HG02981 (cell line): ENCODE data around the gene EME1.

Source experiments
- ATAC-seq: cut with Tn5 transposase; IDR thresholded peaks from one replicate; pipeline ENCODE4 v1.9.1; 2021; ENCODE audit warnings: mild to moderate bottlenecking, moderate library complexity; ENCODE audit not compliant: unreplicated experiment

Gene EME1

DNA sequence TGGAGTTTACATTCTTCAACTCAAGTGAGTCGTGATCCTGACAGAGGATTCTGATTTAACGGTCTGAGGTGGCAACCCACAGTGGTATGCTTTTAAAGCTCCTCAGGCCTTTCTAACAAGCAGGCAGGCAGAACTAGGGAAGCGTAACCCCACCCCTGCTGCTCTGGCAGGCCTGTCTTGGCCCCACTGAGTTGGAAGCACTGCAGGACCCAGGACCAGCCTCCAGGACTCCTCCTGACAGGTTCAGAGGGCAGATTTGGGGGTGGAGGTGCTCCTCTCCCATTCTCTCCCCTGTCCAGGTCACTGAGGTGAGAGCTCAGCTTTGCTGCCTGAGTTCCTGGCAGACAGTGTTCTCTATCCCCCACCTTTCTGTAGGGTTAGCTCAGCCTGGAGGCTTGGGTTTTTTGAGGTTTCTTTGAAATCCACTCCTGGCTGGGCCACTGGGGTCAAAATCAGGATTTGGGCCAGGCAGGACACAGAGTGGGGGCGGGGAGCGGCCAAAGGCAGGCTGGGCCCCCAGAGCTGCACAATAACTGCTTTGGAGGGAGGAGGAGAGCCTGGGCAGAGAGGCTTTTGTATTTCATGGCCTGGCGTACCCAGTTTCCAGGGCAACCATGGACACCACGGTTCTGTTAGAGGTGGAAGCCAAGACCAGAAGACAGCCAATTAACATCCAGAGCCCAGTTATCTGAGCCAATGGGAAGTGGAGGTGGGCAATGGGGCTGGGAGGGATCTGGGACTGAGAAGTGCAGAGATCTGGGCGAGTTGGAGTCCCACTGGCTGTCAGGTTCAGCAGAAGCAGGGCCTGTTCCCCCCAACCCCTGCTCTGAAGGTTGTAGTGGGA, 9.6 kb upstream of the EME1 start:
- no peak for ATAC-seq

DNA sequence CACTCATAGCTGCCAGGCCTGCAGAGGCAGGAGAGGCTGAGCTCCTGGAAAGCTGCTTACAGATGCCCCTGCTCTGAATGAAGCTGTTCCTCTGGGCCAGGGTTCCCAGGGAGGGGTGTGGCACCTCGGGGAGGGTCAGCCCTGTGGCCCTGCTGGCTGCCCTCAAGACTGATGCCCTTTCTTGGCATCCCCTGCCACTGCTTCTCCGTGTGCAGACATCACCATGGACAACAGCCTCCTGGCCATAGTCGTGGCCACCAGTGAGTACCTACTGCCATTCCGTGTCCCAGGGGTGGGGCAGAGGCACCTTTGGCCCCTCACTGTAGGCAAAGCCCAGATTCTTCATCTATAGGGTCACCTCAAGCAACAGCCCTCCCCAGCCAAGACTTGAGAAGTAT, 9.0 kb upstream of the EME1 start:
- no peak for ATAC-seq

DNA sequence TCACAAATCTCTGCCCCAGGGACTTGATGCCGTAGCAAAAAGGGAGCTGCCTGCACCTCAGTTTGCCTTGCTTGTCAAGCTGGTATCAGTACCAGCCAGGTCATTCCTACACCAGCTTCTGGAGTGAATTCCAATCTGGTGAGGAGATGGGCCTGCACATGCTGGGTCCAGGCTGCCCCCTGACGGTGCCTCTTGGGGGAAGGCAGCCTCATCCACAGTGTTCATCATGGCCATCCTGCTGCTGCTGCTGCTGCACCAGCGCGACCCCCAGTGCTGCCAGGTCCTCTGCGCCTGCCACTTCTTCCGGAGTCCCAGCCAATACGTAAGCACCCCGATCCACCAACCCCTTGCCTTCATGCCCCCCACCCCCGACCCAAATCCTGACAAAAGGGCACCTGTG, 8.3 kb upstream of the EME1 start:
- no peak for ATAC-seq

DNA sequence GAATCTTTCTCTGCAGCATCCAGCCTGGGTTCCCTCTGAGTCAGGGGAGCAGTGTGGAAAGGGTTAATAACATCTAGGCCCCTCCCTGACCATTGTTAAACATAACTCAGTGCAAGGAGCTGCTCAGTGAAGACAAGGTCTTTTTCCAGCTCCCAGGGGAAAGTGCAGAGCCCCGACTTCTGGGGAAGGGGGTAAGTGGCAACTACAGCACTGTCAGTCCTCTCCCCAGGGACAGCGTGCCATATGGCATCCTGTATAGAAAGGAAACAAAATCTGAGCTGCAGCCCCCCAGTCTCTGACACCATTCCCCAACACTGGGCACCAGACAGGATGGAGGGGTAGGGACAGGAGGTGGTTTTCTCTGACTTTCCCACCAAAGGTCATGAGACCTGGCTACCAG, 7.9 kb upstream of the EME1 start:
- no peak for ATAC-seq

DNA sequence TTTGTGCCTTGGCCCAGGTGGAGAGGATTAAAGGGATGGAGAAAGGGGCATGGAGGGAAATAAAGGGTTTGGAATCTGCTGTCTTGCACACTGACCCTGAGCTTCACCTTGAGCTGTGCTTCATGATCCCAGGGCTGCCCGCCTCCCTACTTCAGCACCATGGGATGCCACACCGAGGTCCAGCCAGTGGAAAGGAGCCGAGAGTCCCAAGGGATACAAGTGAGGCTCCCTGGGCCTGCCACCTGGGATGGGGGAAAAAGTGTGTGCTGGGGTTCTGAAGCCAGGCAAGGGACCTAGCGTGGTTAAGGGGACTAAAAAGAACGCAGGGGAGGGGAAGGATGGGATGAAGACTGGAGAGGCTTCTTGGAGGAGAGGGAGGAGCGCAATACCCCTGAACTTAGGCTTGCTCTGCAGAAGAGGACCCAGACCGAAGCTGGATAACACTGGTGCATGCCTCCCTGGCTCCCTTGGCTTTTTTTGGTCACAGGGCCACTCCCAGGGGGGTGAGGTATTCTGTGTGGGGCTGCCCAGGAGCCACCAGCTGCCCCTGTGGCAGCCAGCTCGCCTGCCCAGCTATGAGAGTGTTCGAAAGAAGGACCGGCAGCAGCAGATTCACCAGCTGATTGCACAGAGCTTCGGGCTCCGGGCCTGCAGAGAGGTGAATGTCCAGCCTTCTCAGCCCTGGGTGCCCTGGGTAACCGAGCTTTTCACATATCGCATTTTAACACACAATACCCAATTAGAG, 7.2 kb upstream of the EME1 start:
- no peak for ATAC-seq

DNA sequence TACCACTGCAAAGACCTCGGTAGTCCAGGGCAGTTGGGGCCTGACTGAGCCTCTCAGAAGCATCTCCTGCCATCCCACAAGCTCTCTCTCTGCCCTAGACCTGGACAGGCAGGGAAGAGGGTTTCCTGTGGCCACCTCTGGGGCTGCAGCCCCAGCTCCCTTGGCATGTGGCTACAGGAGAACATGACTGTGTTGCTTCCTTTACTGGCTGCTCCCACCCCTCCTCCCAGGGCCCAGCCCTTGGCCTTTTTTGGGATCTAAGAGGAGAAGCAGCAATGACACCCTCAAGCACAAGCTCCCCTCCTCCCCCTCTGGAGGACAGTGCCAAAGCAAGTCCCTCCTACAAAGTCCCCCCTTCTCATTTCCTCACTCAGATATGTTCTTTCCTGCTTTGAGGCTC, 5.6 kb upstream of the EME1 start:
- no peak for ATAC-seq

DNA sequence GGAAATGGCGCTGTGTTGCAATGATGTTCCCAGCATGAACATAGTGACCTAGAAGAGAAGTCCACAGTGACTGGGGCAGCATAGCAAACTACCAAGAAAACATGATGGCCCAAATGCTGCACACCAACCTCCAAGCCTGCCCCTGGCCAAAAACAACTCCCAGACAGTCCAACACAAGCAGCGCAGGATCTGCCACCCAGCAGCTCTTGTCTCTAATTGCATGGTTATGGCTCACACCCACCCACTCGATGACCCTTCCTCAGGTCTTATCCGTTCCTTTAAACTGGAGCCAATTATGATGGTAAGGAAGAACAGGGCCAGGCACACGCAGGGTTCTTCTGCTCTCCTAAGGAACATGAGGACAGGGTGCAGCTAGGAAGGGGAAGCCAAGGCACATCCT, 3.0 kb upstream of the EME1 start:
- ATAC-seq = no peak

DNA sequence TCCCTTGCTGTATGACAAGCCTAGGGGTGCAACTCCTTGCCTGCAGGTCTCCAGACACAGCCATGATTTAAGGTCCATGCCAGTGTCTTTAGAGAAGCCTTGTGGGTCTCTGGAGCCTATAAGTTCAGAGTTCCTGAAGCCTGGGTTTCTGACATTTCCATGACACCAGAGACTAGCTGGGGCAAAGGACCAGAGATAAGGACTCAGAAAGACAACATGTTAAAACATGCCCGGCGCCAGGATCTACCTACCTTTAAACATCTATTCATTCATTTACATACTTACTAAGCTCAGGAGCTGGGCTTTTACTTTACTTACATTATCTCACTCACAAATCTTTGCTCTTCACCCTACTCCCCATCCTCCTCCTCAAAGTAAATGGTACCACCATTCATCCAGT, 1.5 kb upstream of the EME1 start:
- ATAC-seq = no peak

DNA sequence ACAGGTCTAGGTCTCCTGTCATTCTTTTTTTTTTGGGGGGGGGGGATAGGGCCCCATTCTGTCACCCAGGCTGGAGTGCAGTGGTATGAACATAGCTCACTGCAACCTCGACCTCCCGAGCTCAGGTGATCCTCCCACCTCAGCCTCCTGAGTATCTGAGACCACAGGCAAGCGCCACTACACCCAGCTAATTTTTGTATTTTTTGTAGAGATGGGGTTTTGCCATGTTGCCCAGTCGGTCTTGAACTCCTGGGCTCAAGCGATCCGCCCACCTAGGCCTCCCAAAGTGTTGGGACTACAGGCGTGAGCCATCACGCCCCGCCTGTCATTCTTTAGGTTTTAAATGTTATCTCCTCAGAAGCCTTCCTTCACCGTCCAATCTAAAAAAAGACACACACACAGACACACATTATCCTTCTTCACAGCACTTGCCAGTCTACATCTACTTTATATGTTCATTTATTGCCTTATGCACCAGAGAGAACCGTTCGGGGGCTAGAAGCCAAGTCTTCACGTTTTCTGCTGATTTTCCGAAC, 739 bp upstream of the EME1 start:
- ATAC-seq = peak; percentile 6

DNA sequence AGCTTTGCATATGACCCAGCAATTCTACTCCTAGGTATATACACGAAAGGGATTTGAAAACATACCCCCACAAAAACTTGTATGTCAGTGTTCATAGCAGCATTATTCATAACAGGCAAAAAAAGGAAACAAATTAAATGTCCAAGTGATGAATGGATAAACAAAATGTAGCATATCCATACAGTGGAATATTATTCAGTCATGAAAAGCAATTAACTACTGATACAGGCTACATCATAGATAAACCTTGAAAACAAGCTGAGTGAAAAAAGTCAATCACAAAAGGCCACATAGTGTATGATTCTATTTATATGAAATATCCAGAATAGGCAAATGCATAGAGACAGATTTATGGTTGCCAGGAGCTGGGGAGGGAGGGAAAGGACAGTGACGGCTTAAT, 676 bp downstream of the EME1 start:
- ATAC-seq = no peak

DNA sequence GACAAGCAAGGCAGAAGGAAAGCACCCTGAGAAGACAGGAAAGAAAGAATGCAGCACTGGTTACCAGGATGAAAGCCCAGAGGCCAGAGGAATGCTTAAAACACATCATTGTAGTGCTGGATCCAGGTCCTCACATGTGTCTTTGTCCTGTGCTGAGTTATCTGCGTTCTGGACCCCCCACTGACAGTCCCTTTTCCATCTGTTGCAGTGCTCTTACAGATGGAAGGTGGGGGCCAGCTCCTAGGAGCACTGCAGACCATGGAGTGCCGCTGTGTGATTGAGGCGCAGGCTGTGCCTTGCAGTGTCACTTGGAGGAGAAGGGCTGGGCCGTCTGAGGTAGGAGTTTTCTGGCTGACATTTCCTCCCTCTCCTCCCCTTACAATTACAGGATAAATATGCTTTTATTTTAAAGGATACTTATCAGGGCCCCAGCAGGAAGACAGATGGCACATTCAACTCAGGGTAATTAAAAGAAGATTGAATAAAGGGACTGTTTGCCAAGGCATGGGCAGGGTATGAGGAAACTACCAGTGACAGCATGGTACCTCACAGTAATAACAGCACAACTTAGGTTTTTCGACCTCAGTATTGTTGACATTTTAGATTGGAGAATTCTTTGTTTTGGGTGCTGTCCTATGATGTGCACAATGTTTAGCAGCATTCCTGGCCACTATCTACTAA, 3.0 kb downstream of the EME1 start:
- no peak for ATAC-seq

DNA sequence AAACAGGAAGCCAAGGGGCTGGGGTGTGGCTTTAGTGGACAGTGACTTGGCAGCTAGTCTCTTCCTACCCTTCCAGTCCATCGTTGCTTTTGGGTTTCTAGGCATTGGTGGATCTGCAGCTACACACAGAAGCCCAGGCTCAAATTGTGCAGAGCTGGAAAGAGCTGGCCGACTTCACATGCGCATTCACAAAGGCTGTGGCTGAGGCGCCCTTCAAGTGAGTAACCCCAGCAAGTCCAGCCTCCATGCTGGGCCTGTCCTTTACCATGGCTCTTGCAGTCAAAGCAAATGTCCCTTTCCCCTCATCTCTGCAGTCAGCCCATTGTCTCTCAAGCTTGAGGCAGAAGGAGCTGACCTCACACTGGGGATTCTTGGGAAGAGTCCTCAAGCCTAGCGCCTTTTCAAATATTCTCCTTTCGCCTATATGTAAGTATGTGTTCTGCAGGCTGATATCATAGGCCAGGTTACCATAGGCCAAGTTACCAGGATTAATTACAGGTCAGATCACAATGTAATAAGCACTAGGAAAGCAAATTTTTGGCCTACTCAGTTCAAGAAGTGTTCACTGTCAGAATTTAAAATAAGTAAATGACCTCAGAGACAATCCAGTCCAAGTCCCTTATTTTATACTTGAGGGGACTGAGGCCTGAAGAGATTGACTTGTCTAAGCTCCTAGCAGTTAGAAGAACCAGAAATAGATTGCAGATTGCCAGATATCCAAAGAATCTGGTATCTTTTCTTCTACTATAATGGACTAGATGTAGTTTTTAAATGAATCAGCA, 6.5 kb downstream of the EME1 start:
- no peak for ATAC-seq

DNA sequence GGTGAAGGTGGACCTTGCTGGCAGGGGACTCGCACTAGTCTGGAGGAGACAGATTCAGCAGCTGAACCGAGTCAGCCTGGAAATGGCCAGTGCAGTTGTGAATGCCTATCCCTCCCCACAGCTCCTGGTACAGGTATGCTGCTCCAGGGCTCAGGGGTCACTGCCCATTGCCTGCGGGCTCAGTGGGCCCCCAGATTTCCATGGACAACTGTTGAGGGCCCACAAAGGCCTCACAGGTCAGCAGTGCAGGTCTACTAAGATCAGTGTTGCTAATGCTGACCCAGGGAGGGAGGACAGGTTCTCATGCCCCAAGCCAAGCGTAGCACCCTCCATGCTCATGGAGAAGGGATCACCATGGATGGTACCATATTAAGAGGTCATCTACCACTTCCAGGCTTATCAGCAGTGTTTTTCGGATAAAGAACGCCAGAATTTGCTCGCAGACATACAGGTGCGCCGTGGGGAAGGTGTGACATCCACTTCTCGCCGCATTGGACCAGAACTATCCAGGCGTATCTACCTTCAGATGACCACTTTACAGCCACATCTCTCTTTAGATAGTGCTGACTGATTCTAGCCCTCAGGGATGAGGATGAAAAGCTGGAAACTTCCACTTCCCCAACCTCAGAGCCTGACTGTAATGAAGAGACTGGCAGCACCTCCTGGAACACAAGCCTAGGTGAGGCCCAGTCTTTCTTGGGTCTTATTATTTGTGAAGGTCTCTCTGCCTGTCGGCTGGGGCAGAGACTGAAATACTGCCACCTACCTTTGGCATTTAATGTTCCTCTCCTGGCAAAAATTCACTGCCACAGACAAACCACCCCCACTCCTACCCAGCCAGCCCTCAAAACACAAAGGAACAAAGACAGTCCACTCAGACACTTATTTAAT, 7.6 kb downstream of the EME1 start:
- no peak for ATAC-seq

DNA sequence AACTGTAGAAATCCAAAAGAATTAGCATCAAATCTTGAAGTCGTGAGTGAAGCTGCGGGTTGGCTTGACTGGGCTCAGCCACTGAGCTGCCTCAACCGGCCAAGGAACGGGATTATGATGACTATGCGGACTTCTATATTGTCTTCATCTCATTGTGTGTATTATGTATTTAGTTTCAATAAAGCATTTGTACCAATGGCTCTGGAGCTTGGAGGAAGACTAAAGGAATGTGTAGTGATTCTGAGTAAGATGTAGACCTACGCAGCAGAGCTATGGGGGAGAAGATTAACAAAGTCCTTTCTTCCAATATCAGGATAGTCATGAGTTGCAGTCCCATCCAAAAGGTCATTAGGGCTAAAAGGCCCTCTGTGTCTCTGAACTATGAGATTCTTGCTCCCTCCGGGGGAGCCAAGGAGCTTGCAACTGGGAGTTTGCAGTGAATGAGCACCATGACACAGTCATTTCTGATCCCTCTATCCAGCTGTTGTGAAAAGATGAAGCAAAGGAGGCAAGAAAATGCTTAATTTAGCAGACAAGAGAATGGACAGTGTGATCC, 8.3 kb downstream of the EME1 start:
- no peak for ATAC-seq

DNA sequence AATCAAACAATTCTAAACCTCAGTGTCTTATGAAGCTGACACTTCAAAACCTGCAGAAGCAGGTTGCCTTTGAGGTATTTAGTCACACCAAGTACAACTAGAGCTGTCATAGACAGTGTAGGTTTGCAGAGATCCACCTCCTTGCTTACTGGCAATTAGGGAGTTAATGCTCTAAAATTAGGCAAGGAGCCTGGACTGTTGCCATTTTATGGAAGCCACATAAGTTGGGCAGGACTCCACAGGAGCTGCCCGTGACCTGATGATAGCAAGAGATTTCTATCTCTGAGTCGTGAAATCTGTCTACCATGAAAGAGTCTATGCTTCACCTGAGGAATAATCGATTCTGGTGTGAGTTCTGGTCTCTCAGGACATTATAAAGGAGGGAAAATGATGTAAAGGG, 8.9 kb downstream of the EME1 start:
- ATAC-seq = no peak

DNA sequence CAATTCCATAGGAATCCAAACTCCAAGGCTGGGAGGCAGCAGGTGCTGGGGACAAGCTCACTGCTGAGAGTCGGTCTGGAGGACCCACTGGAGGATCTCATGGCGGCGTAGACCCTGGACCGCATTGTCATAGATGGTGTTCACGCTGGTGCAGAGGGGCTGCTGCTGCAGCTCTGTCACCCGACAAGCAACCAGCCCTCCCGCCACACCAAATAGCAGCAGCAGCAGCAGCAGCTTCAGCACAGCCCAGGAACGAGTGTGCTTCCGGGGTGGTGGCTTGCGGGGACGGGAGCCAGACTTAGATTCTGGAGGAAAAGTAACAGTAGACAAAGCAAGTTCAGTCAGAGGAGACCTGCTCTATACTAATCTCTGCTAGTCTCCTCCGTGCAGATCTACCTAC, 9.9 kb downstream of the EME1 start:
- ATAC-seq = no peak

DNA sequence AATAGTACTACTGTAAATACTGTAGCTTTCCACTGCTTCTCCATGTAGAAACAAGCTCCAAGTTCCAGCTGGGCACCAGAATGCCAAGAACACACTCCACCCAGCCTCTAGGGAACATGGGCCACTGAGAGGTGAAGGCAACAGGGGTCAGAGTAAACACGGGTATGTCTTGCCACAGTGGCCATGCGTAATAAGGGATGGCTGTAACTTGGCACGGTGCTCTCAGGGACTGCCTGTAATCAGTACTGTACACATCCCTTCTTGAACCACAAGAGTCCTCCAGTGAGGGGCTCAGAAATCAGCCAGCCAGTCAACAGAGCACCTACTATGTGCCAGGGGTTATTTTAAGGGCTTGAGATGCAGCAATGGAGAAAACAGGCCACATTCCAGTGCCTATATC, 13.5 kb downstream of the EME1 start:
- no peak for ATAC-seq

DNA sequence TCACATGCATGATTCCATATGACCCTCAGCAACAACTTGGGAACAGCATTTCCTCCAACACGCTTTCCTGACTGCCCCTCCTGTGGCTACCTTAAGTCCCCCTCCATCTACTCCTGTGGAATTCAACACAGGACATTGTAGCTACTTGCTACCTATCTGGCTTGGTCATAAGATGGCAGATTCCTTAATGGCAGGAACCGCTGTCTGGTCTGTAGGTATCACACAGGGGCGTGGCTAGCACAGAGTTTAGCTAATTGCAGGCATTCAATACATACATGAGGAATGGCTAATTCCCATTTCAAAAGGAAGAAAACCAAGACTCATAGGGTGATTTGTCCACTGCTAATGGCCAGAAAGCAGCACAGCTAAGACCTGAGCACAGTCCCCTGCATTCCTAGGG, 15.7 kb downstream of the EME1 start:
- ATAC-seq = no peak

DNA sequence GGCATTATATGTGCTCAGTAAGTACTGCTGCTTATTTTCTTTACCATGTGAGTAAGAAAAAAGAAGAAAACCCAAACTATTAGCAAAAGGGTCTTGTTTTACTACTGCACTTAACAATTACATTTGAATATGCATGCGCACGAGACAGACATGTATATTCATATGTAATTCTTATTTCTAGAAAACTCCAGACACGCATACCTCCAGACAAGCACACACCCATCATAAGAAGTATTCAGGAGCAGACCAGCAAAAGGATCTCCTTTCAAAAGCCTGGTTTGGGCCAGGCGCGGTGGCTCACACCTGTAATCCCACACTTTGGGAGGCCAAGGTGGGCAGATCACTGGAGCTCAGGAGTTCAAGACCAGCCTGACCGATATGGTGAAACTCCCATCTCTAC, 16.5 kb downstream of the EME1 start:
- ATAC-seq = no peak

DNA sequence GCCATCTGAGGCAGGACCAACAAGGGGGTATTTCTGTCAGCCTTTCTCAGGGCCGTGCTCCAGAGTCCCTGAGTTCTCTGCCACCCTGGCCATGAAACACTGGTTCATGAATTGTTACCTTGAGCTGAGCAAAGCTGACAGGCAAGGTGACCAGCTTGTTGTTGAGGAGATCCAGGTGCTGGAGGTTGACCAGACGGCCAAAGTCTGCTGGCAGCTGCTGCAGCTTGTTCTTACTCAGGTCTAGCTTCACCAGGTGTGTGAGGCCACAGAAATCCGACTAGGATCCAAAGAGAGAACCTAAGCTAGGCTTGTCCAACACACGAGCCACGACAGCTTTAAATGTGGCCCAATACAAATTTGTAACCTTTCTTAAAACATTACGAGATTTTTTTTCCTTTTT, 19.6 kb downstream of the EME1 start:
- ATAC-seq = no peak
